A172 (cell line): ENCODE data around the gene AGAP1. TPM values are rescaled to one million over a fixed set of nuclear protein-coding genes. Genes with fewer than 3 reads are reported as not detected.
"Not testable (repeated sequence)": the region's sequence is repeated elsewhere in the genome, so short reads cannot be mapped to it uniquely, and the experiment has no call there.

Source experiments
- DNase-seq: peaks from one replicate; pipeline ENCODE4 v3.0.0-alpha.2; 2015; ENCODE audit warnings: low spot score
- total RNA-seq: library from RNA; depleted of rRNA; stranded (reverse); fragments of >200 nt; shearing (Covaris generic); gene quantifications from 2 replicates; pipeline ENCODE4 v1.2.3, GENCODE V29; 2014

AGAP1 gene
- total RNA-seq, 1 experiment from 2014 or later: 13.9 TPM

GRCh38 chr2:235762832-235763598 lies 269.2 kb downstream of the AGAP1 start:
- no peak for DNase-seq

GRCh38 chr2:235763816-235764215 lies 270.0 kb downstream of the AGAP1 start:
- no peak for DNase-seq

GRCh38 chr2:235764478-235764877 lies 270.6 kb downstream of the AGAP1 start:
- DNase-seq: not testable (repeated sequence)

GRCh38 chr2:235765181-235765820 lies 271.5 kb downstream of the AGAP1 start:
- peak; percentile 77 for DNase-seq

- DNase-seq: peak; percentile 71
These were observed 272.4 kb downstream of the AGAP1 start for GRCh38 chr2:235766278-235766677.

GRCh38 chr2:235768606-235769005 lies 274.8 kb downstream of the AGAP1 start:
- no peak for DNase-seq

GRCh38 chr2:235769046-235769445 lies 275.2 kb downstream of the AGAP1 start:
- DNase-seq: no peak

- DNase-seq: no peak
These were observed 277.3 kb downstream of the AGAP1 start for GRCh38 chr2:235770909-235771820.

GRCh38 chr2:235773188-235773928 lies 279.5 kb downstream of the AGAP1 start:
- no peak for DNase-seq

- DNase-seq: no peak
These were observed 280.5 kb downstream of the AGAP1 start for GRCh38 chr2:235774153-235774870.

GRCh38 chr2:235776531-235776930 lies 282.7 kb downstream of the AGAP1 start:
- no peak for DNase-seq

- DNase-seq: peak; percentile 74
These were observed 285.6 kb downstream of the AGAP1 start for GRCh38 chr2:235779444-235779896.

GRCh38 chr2:235780401-235780800 lies 286.6 kb downstream of the AGAP1 start:
- no peak for DNase-seq

GRCh38 chr2:235781775-235782174 lies 287.9 kb downstream of the AGAP1 start:
- DNase-seq: no peak

- no peak for DNase-seq
These were observed 290.9 kb downstream of the AGAP1 start for GRCh38 chr2:235784788-235785187.

- no peak for DNase-seq
These were observed 295.7 kb downstream of the AGAP1 start for GRCh38 chr2:235789552-235789951.

GRCh38 chr2:235793163-235793752 lies 299.4 kb downstream of the AGAP1 start:
- peak; percentile 55 for DNase-seq

- no peak for DNase-seq
These were observed 305.4 kb downstream of the AGAP1 start for GRCh38 chr2:235799281-235799680.

- no peak for DNase-seq
These were observed 308.7 kb downstream of the AGAP1 start for GRCh38 chr2:235802542-235802941.

- DNase-seq: no peak
These were observed 309.2 kb downstream of the AGAP1 start for GRCh38 chr2:235803028-235803427.
